GM12878 (cell line): ENCODE data around the gene FABP1. TPM values are rescaled to one million over a fixed set of nuclear protein-coding genes. Genes with fewer than 3 reads are reported as not detected.

Source experiments
- ATAC-seq: fragments of 200-7000 bp; cut with Tn5 transposase; 3 replicates; pipeline ENCODE4 v1.9.1; 2020; ENCODE audit warnings: mild to moderate bottlenecking, moderate library complexity
- BruUV-seq: library from RNA; stranded (reverse); fragments of 400-500 nt; replicated peaks from 2 replicates; lab custom pipeline; 2021; lab: Mats Ljungman, UMichigan
- CTCF ChIA-PET: fragments of 300-600 bp; sonication (Branson Sonifier 250); formaldehyde crosslinking; extraction: SDS; loops from one replicate; lab custom pipeline; 2021; ENCODE audit warnings: inconsistent platforms; lab: Yijun Ruan, JAX
- POLR2A ChIA-PET: fragments of 350-600 bp; formaldehyde crosslinking; extraction: SDS; loops from one replicate; lab custom pipeline; 2021; ENCODE audit warnings: inconsistent platforms; lab: Charles Lee
- RAD21 ChIA-PET: fragments of 300-600 bp; sonication (Branson Sonifier 250); formaldehyde crosslinking; loops from one replicate; lab custom pipeline; 2023; ENCODE audit warnings: antibody characterized with exemption; ENCODE audit not compliant: unreplicated experiment; lab: Charles Lee
- SMC1A ChIA-PET: fragments of 300-600 bp; sonication (Branson Sonifier 250); formaldehyde crosslinking; loops from one replicate; lab custom pipeline; 2023; ENCODE audit not compliant: unreplicated experiment, uncharacterized antibody; lab: Charles Lee
- DNase-seq: peaks from one replicate; pipeline ENCODE4 v3.0.0-alpha.2; 2011; ENCODE audit warnings: low read depth, low spot score
- FAIRE-seq: peaks from 3 replicates; lab custom pipeline; 2011; peaks lifted over from hg19 to GRCh38; lab: Jason Lieb, UNC
- H2AFZ ChIP-seq: 2 replicates; pipeline ENCODE4 v1.6.0; 2011; ENCODE audit warnings: low read depth, low read length, control low read depth; ENCODE audit not compliant: control insufficient read depth
- H3K27ac ChIP-seq: 2 replicates; pipeline ENCODE4 v1.5.1; 2011; ENCODE audit warnings: control low read depth; ENCODE audit not compliant: control insufficient read depth, insufficient read depth
- H3K27me3 ChIP-seq, 2 experiments: replicated peaks in 1 of 2; 2 replicates each; pipeline versions ENCODE4 v1.6.0 to v1.6.1; 2011; ENCODE audit warnings: low read length in 1 of 2; ENCODE audit not compliant: control insufficient read depth in 2 of 2, insufficient read depth in 2 of 2
- H3K36me3 ChIP-seq, 2 experiments: 2 replicates each; pipeline ENCODE4 v1.5.1; 2011; ENCODE audit warnings: low read length in 1 of 2; ENCODE audit not compliant: control insufficient read depth in 2 of 2, insufficient read depth in 2 of 2
- H3K4me1 ChIP-seq: 2 replicates; pipeline ENCODE4 v1.6.1; 2011; ENCODE audit warnings: mild to moderate bottlenecking, low read length, moderate library complexity, mixed read lengths; ENCODE audit not compliant: control insufficient read depth, insufficient read depth
- H3K4me2 ChIP-seq: 2 replicates; pipeline ENCODE4 v1.6.0; 2011; ENCODE audit warnings: control low read depth; ENCODE audit not compliant: control insufficient read depth, insufficient read depth
- H3K4me3 ChIP-seq: fragments of 200-600 bp; sonication (generic); 2 replicates; pipeline ENCODE4 v1.5.1; 2016
- H3K79me2 ChIP-seq: 2 replicates; pipeline ENCODE4 v1.6.0; 2011; ENCODE audit warnings: low read length; ENCODE audit not compliant: control insufficient read depth, insufficient read depth
- H3K9ac ChIP-seq: 2 replicates; pipeline ENCODE4 v1.8.0; 2011; ENCODE audit warnings: low read length, control low read depth, mixed read lengths; ENCODE audit not compliant: control insufficient read depth, insufficient read depth
- H3K9me3 ChIP-seq: replicated peaks from 3 replicates; pipeline ENCODE4 v1.5.1; 2011; ENCODE audit warnings: mild to moderate bottlenecking, low read length; ENCODE audit not compliant: control insufficient read depth, insufficient read depth
- H4K20me1 ChIP-seq: 2 replicates; pipeline ENCODE4 v1.6.0; 2011; ENCODE audit not compliant: control insufficient read depth, insufficient read depth
- ATF3 ChIP-seq: IDR thresholded peaks from 2 replicates; pipeline ENCODE4 v1.6.1; 2011; ENCODE audit warnings: low read depth, mild to moderate bottlenecking, low read length, moderate library complexity, borderline replicate concordance; ENCODE audit errors: extremely low read depth
- BCL11A ChIP-seq: IDR thresholded peaks from 2 replicates; pipeline ENCODE4 v1.6.1; 2011; ENCODE audit warnings: low read depth, low read length
- BCLAF1 ChIP-seq: fragments of 450-650 bp; IDR thresholded peaks from 2 replicates; pipeline ENCODE4 v1.6.1; 2017; ENCODE audit warnings: antibody characterized with exemption, mild to moderate bottlenecking, moderate library complexity
- CHD2 ChIP-seq: IDR thresholded peaks from 2 replicates; pipeline ENCODE4 v1.6.1; 2011; ENCODE audit warnings: low read depth, low read length, improper control_type of control experiment, borderline replicate concordance
- ELK1 ChIP-seq: IDR thresholded peaks from 2 replicates; pipeline ENCODE4 v1.6.1; 2012; ENCODE audit warnings: low read depth, low read length, improper control_type of control experiment
- FOXK2 ChIP-seq: fragments of 450-650 bp; IDR thresholded peaks from 2 replicates; pipeline ENCODE4 v1.6.1; 2017; ENCODE audit warnings: mild to moderate bottlenecking, moderate library complexity
- MEF2B ChIP-seq: fragments of 450-650 bp; IDR thresholded peaks from 2 replicates; pipeline ENCODE4 v1.6.1; 2018; ENCODE audit warnings: mild to moderate bottlenecking, moderate library complexity; ENCODE audit not compliant: partially characterized antibody, poor library complexity, severe bottlenecking
- MTA3 ChIP-seq: IDR thresholded peaks from 2 replicates; pipeline ENCODE4 v1.6.1; 2012; ENCODE audit warnings: low read length, inconsistent platforms, borderline replicate concordance
- NFXL1 ChIP-seq: fragments of 450-650 bp; IDR thresholded peaks from 2 replicates; pipeline ENCODE4 v1.6.1; 2017; ENCODE audit warnings: antibody characterized with exemption, mild to moderate bottlenecking, borderline replicate concordance
- PML ChIP-seq: IDR thresholded peaks from 2 replicates; pipeline ENCODE4 v1.6.1; 2012; ENCODE audit warnings: low read length, inconsistent platforms
- STAT3 ChIP-seq: IDR thresholded peaks from 2 replicates; pipeline ENCODE4 v1.6.1; 2011; ENCODE audit warnings: low read depth, low read length, improper control_type of control experiment
- SUPT20H ChIP-seq: IDR thresholded peaks from 2 replicates; pipeline ENCODE4 v1.6.1; 2011; ENCODE audit warnings: low read depth, mild to moderate bottlenecking, low read length, moderate library complexity, borderline replicate concordance; ENCODE audit not compliant: control insufficient read depth
- TARDBP ChIP-seq: IDR thresholded peaks from 2 replicates; pipeline ENCODE4 v1.6.1; 2016; ENCODE audit warnings: borderline replicate concordance
- WRNIP1 ChIP-seq: IDR thresholded peaks from 2 replicates; pipeline ENCODE4 v1.6.1; 2011; ENCODE audit warnings: low read depth, low read length, improper control_type of control experiment, borderline replicate concordance
- ZNF207 ChIP-seq: fragments of 450-650 bp; IDR thresholded peaks from 2 replicates; pipeline ENCODE4 v1.6.1; 2014; ENCODE audit warnings: antibody characterized with exemption, mild to moderate bottlenecking, borderline replicate concordance
- ZNF24 ChIP-seq: fragments of 450-650 bp; IDR thresholded peaks from 2 replicates; pipeline ENCODE4 v1.6.1; 2017; ENCODE audit warnings: antibody characterized with exemption, mild to moderate bottlenecking
- ZNF274 ChIP-seq: IDR thresholded peaks from one replicate; pipeline ENCODE4 v1.8.0; 2011; ENCODE audit not compliant: insufficient read length, insufficient read depth
- WGBS: methylation state at CpG from one replicate; pipeline ENCODE4 v1.1.6; 2016; ENCODE audit warnings: low lambda C conversion rate; ENCODE audit not compliant: insufficient replicate concordance, insufficient coverage; ENCODE audit errors: missing lambda C conversion rate; 5-methylcytosine and 5-hydroxymethylcytosine counted together
- in situ Hi-C: fragments of 300-500 bp; cut with MboI; formaldehyde crosslinking; loops from 9 replicates; pipeline ENCODE4 v1.14.3; 2018; ENCODE audit warnings: mixed read lengths
- intact Hi-C: fragments of 100-400 bp; cut with micrococcal nuclease; formaldehyde crosslinking; loops from one replicate; pipeline ENCODE4 v1.14.2; 2022; ENCODE audit not compliant: unreplicated experiment
- polyA plus RNA-seq, 11 experiments: library from polyadenylated mRNA; depleted of rRNA in 4 of 11; unstranded in 6 of 11; stranded (reverse) in 5 of 11; fragments of >200 nt; fragmentation: Nextera tagmentation in 4 of 11; fragmentation: Illumina TruSeq in 1 of 11; extraction: Ambion mirVana in 4 of 11; extraction: Trizol in 1 of 11; gene quantifications; 1 replicate in 1 of 11; 2 replicates in 10 of 11; pipeline versions ENCODE4 v1.2.1 to v1.2.3, GENCODE V29; 2011 to 2016; ENCODE audit warnings: inconsistent platforms in 2 of 11, missing spikeins in 2 of 11, low read depth in 1 of 11
- total RNA-seq, 4 experiments: library from RNA; depleted of rRNA in 3 of 4; stranded (reverse); fragments of >200 nt in 3 of 4; fragmentation: Illumina TruSeq in 1 of 4; extraction: Trizol in 1 of 4; gene quantifications; 2 replicates each; pipeline versions ENCODE4 v1.2.1 to v1.2.3, GENCODE V29; 2013 to 2021
- TF ChIP-seq, protein P1 (sequence below): fragments of 450-650 bp; IDR thresholded peaks from 2 replicates; pipeline ENCODE4 v1.6.1; 2018; ENCODE audit warnings: mild to moderate bottlenecking, low read depth, moderate library complexity; ENCODE audit not compliant: partially characterized antibody

FABP1 gene
- total and polyA plus RNA-seq, 10 of the 15 experiments (the other 5 are each of a cell fraction or from before 2014, with no cell fraction given): not detected

GRCh38 chr2:88160517-88160916, 32.7 kb upstream of the FABP1 start:
- Histone ChIP-seq H3K4me3 (no peak overlapping the region), H3K9me3 (no peaks in the 10 kb centered on the region), H3K4me2 (no peak overlapping the region), H3K36me3 (no peaks in the 10 kb centered on the region), H3K9ac (no peak overlapping the region), H3K79me2 (no peaks in the 10 kb centered on the region), H4K20me1 (no peaks in the 10 kb centered on the region), H2AFZ (no peak overlapping the region), H3K27me3 (no peaks in the 10 kb centered on the region), H3K4me1 (no peaks in the 10 kb centered on the region), H3K27ac (no peak overlapping the region)
- FAIRE-seq (no peak), DNase-seq (no peak), ATAC-seq (no peak)
- intact Hi-C loops (loop anchor here (1.0 kb wide), 1 partner anchor 100 kb away; no protein-coding TSS in a partner anchor), in situ Hi-C loops (no loop called here)
- CTCF ChIA-PET: interaction anchor here (0.7 to 5.5 kb wide), 9 partner anchors 11 to 166 kb away, joined by 3 to 163 read pairs (median 3); no protein-coding TSS in a partner anchor
- BruUV-seq: no TSS peak
- RAD21 ChIA-PET: interaction anchor here (0.8 to 3.2 kb wide), 3 partner anchors 8 to 101 kb away, joined by 3 to 52 read pairs (median 7); no protein-coding TSS in a partner anchor
- SMC1A ChIA-PET: interaction anchor here (0.6 to 2.7 kb wide), 3 partner anchors 63 to 100 kb away, joined by 3 to 29 read pairs (median 4); no protein-coding TSS in a partner anchor
- WGBS: 58% methylated on average over 7 of the region's 7 CpGs
- POLR2A ChIA-PET: interaction anchor here (1.0 kb wide), 1 partner anchor 99 kb away, joined by 3 read pairs; no protein-coding TSS in a partner anchor
- TF ChIP-seq BCLAF1 (no peak), STAT3 (no peak), FOXK2 (no peak), ATF3 (no peak), ZNF24 (no peak), TARDBP (no peak), WRNIP1 (no peak), ELK1 (no peak), CHD2 (no peak), MEF2B (no peak), NFXL1 (no peak), ZNF207 (no peak), BCL11A (no peak), SUPT20H (no peak), ZNF274 (no peak), PML (no peak), MTA3 (no peak)
- TF ChIP-seq, protein P1, sequence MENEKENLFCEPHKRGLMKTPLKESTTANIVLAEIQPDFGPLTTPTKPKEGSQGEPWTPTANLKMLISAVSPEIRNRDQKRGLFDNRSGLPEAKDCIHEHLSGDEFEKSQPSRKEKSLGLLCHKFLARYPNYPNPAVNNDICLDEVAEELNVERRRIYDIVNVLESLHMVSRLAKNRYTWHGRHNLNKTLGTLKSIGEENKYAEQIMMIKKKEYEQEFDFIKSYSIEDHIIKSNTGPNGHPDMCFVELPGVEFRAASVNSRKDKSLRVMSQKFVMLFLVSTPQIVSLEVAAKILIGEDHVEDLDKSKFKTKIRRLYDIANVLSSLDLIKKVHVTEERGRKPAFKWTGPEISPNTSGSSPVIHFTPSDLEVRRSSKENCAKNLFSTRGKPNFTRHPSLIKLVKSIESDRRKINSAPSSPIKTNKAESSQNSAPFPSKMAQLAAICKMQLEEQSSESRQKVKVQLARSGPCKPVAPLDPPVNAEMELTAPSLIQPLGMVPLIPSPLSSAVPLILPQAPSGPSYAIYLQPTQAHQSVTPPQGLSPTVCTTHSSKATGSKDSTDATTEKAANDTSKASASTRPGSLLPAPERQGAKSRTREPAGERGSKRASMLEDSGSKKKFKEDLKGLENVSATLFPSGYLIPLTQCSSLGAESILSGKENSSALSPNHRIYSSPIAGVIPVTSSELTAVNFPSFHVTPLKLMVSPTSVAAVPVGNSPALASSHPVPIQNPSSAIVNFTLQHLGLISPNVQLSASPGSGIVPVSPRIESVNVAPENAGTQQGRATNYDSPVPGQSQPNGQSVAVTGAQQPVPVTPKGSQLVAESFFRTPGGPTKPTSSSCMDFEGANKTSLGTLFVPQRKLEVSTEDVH: no peak
